ENCODE data around the gene LAMC3. TPM values are rescaled to one million over a fixed set of nuclear protein-coding genes. Genes with fewer than 3 reads are reported as not detected.
A peak's percentile ranks its signal among the peaks of the same experiment; 100 is the strongest.

The LAMC3 gene
- total RNA-seq, 1 donor from 2014 or later, result 26.4 TPM

DNA sequence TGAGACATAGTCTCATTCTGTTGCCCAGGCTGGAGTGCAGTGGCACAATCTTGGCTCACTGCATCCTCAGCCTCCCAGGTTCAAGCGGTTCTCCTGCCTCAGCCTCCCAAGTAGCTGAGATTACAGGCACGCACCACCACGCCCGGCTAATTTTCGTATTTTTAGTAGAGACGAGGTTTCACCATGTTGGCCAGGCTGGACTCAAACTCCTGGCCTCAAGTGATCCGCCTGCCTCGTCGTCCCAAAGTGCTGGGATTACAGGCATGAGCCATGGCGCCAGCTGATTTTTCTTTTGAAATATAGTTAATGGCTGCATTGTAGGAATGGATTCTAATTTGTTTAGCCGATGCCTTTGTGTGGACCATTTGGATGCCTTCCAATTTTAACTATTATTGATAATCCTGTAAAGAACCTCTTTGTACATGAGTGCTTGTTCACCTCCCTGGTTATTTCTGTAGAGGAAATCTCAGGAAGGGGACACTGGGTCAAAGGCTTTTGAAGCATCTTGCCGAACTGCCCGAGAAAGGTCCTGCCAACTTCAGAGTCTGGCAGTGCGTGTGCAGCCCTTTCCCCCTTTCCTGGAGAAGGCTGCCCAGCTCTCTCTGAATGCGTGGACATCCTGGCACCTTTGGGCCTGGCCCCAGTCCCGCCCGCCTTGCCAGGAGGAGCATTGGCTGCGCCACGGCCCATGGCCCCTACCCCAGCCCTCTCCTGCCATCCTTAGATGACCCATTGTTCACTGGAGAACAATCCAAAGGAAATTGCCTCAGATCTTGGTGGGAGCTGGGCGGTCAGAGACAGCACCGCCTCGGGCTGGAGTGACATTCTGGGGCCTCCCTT, 107.5 kb downstream of the LAMC3 start:
- no peaks in the 10 kb centered on the region for H3K9me3 ChIP-seq
- H3K4me3 ChIP-seq, result no peak overlapping the region
- DNase-seq (no peak), ATAC-seq (peak; percentile 34 to 51)
- peak overlapping the region; percentile 74 for H3K27ac ChIP-seq
- TF ChIP-seq, protein P1, sequence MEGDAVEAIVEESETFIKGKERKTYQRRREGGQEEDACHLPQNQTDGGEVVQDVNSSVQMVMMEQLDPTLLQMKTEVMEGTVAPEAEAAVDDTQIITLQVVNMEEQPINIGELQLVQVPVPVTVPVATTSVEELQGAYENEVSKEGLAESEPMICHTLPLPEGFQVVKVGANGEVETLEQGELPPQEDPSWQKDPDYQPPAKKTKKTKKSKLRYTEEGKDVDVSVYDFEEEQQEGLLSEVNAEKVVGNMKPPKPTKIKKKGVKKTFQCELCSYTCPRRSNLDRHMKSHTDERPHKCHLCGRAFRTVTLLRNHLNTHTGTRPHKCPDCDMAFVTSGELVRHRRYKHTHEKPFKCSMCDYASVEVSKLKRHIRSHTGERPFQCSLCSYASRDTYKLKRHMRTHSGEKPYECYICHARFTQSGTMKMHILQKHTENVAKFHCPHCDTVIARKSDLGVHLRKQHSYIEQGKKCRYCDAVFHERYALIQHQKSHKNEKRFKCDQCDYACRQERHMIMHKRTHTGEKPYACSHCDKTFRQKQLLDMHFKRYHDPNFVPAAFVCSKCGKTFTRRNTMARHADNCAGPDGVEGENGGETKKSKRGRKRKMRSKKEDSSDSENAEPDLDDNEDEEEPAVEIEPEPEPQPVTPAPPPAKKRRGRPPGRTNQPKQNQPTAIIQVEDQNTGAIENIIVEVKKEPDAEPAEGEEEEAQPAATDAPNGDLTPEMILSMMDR (IDR thresholded peaks at IDR 0.05), result no peak
- H3K27me3 ChIP-seq (ENCODE audit: low read depth), result no peaks in the 10 kb centered on the region
- H3K4me1 ChIP-seq, result peaks cover 5% of the 10 kb centered on the region
- intact Hi-C loops (cut with DNase I), result no loop called here
- no peaks in the 10 kb centered on the region for H3K36me3 ChIP-seq

DNA sequence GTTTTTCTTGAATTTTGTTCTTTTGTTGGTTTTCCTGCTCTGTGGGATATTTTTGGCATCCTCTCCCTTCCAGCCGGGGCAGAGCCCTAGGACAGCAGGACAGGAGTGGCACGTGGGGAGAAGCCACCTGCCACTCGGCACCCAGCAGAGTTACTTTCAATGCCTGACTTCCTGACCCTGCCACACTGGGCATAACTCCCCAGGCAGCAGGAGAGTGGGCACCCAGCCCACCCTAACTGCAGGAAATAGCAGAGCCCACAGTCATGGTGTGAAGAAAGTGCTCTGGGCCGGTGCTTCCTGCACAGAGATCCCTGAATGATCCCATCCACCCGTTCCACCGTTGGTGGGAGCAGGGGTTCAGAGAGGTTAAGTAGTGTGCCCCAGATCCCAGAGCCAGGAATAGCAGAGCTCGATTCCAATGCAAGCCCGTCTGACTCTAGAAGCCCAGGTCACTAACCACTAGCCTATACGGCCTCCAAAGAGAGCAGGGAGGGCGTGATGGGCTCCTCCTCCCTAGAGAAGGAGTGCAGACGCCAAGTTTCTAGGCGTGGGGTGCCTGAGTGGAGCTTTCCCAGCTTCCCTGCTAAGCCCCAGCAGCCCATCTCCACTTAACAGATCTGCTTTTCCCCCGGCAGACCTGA, 108.3 kb downstream of the LAMC3 start:
- no peak for DNase-seq
- intact Hi-C loops (cut with DNase I), result no loop called here
- Histone ChIP-seq H3K27ac (peak overlapping the region; percentile 74), H3K9me3 (no peaks in the 10 kb centered on the region), H3K4me1 (peaks cover 5% of the 10 kb centered on the region), H3K36me3 (no peaks in the 10 kb centered on the region), H3K27me3 (ENCODE audit: low read depth) (no peaks in the 10 kb centered on the region), H3K4me3 (no peak overlapping the region)
- ATAC-seq, result peak; percentile 30 to 45
- TF ChIP-seq, protein P1 (IDR thresholded peaks at IDR 0.05), result no peak

DNA sequence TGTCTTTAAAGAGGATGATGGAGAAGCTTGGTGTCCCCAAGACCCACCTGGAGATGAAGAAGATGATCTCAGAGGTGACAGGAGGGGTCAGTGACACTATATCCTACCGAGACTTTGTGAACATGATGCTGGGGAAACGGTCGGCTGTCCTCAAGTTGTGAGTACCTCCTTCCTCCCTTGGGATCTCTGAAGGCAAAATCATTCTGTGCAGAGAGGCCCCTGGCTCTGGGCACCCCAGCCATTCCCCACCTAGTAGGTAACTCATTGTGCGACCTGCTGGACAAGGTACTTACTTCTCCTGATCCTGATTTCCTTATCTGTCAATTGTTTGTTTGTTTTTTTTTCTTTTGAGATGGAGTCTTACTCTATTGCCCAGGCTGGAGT, 108.8 kb downstream of the LAMC3 start:
- ATAC-seq, result no peak
- Histone ChIP-seq H3K9me3 (no peaks in the 10 kb centered on the region), H3K36me3 (no peaks in the 10 kb centered on the region), H3K27ac (peak overlapping the region; percentile 74), H3K27me3 (ENCODE audit: low read depth) (no peaks in the 10 kb centered on the region), H3K4me1 (peaks cover 5% of the 10 kb centered on the region), H3K4me3 (no peak overlapping the region)
- intact Hi-C loops (cut with DNase I), result no loop called here
- TF ChIP-seq, protein P1 (IDR thresholded peaks at IDR 0.05), result no peak
- no peak for DNase-seq

DNA sequence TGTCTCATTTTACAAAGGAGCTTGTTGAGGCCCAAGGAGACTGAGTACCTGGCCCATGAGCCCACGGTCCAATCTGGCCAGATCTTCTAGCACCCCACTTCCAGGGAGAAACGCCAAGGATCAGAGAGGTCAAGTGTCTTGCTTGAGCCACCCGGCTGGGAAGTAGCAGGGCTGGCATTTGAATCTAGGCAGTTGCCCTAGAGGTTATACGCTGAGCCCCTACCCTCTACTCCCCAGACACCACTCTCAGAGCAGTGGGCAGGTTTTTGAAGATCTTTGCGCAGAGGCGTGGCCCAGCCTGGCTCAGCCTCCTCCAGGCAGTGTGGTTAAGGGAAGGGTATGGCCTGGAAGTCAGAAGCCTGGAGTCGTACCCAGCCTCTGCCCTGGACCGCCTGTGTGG, 110.6 kb downstream of the LAMC3 start:
- TF ChIP-seq, protein P1 (IDR thresholded peaks at IDR 0.05), result no peak
- ATAC-seq (no peak), DNase-seq (no peak)
- H3K36me3 ChIP-seq, result no peaks in the 10 kb centered on the region
- H3K9me3 ChIP-seq, result no peaks in the 10 kb centered on the region
- no peak overlapping the region for H3K27ac ChIP-seq
- intact Hi-C loops (cut with DNase I), result no loop called here
- no peak overlapping the region for H3K4me3 ChIP-seq
- H3K27me3 ChIP-seq (ENCODE audit: low read depth), result no peaks in the 10 kb centered on the region
- peaks cover 8% of the 10 kb centered on the region for H3K4me1 ChIP-seq

DNA sequence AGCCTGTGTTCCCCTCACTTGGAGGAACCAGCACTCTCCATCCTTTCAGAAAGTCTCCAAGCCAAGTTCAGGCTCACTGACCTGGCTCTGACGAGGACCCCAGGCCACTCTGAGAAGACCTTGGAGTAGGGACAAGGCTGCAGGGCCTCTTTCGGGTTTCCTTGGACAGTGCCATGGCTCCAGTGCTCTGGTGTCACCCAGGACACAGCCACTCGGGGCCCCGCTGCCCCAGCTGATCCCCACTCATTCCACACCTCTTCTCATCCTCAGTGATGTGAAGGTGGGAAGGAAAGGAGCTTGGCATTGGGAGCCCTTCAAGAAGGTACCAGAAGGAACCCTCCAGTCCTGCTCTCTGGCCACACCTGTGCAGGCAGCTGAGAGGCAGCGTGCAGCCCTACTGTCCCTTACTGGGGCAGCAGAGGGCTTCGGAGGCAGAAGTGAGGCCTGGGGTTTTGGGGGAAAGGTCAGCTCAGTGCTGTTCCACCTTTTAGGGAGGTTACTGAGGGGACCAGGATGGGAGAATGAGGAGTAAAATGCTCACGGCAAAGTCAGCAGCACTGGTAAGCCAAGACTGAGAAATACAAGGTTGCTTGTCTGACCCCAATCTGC, 111.8 kb downstream of the LAMC3 start:
- Histone ChIP-seq H3K4me1 (peaks cover 12% of the 10 kb centered on the region), H3K27me3 (ENCODE audit: low read depth) (no peaks in the 10 kb centered on the region), H3K9me3 (no peaks in the 10 kb centered on the region), H3K27ac (no peak overlapping the region), H3K4me3 (no peak overlapping the region), H3K36me3 (no peaks in the 10 kb centered on the region)
- ATAC-seq (no peak), DNase-seq (no peak)
- intact Hi-C loops (cut with DNase I), result no loop called here
- TF ChIP-seq, protein P1 (IDR thresholded peaks at IDR 0.05), result no peak
